ENCODE measurements around the gene HYAL3. TPM values are rescaled to one million over a fixed set of nuclear protein-coding genes. Genes with fewer than 3 reads are reported as not detected.
A peak's percentile ranks its signal among the peaks of the same experiment; 100 is the strongest.

The HYAL3 gene
- total and polyA plus RNA-seq, 2 experiments from 2014 or later = 2.4 to 7.1 TPM

DNA sequence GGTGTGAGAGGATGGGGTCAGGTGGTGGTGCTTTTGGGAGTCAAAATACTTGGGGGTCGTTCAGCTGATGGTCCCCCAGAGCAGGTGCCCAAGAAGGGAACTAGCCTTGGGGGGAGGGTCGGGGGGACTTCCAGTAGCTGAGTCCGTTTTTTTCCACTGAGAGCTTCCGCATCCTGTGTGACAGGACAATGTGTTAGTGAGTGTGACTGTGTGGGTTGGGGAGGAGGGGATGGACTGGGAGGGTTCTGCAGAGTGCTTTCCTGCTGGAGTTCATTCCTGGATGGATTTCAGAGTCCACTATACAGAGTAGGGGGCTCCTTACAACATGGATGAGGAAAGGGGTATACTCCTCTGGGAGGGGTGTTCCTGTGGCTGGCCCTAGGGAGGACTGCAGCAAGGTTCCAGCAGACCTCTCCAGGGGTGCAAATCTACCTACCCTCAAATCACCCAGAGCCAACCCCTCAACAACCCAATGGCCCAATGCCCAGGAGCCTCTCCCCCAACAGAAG is 23.9 kb upstream of the HYAL3 start (continued):
- TF ChIP-seq, protein P1, sequence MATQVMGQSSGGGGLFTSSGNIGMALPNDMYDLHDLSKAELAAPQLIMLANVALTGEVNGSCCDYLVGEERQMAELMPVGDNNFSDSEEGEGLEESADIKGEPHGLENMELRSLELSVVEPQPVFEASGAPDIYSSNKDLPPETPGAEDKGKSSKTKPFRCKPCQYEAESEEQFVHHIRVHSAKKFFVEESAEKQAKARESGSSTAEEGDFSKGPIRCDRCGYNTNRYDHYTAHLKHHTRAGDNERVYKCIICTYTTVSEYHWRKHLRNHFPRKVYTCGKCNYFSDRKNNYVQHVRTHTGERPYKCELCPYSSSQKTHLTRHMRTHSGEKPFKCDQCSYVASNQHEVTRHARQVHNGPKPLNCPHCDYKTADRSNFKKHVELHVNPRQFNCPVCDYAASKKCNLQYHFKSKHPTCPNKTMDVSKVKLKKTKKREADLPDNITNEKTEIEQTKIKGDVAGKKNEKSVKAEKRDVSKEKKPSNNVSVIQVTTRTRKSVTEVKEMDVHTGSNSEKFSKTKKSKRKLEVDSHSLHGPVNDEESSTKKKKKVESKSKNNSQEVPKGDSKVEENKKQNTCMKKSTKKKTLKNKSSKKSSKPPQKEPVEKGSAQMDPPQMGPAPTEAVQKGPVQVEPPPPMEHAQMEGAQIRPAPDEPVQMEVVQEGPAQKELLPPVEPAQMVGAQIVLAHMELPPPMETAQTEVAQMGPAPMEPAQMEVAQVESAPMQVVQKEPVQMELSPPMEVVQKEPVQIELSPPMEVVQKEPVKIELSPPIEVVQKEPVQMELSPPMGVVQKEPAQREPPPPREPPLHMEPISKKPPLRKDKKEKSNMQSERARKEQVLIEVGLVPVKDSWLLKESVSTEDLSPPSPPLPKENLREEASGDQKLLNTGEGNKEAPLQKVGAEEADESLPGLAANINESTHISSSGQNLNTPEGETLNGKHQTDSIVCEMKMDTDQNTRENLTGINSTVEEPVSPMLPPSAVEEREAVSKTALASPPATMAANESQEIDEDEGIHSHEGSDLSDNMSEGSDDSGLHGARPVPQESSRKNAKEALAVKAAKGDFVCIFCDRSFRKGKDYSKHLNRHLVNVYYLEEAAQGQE (IDR thresholded peaks at IDR 0.05; ENCODE audit: unreplicated experiment) = no peak
- TF ChIP-seq, protein P2, sequence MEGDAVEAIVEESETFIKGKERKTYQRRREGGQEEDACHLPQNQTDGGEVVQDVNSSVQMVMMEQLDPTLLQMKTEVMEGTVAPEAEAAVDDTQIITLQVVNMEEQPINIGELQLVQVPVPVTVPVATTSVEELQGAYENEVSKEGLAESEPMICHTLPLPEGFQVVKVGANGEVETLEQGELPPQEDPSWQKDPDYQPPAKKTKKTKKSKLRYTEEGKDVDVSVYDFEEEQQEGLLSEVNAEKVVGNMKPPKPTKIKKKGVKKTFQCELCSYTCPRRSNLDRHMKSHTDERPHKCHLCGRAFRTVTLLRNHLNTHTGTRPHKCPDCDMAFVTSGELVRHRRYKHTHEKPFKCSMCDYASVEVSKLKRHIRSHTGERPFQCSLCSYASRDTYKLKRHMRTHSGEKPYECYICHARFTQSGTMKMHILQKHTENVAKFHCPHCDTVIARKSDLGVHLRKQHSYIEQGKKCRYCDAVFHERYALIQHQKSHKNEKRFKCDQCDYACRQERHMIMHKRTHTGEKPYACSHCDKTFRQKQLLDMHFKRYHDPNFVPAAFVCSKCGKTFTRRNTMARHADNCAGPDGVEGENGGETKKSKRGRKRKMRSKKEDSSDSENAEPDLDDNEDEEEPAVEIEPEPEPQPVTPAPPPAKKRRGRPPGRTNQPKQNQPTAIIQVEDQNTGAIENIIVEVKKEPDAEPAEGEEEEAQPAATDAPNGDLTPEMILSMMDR (conservative IDR thresholded peaks at IDR 0.05; ENCODE audit: low read depth in 2 of 2) = no peak
- TF ChIP-seq EZH2phosphoT487 (IDR thresholded peaks at IDR 0.05; ENCODE audit: unreplicated experiment) = no peak

DNA sequence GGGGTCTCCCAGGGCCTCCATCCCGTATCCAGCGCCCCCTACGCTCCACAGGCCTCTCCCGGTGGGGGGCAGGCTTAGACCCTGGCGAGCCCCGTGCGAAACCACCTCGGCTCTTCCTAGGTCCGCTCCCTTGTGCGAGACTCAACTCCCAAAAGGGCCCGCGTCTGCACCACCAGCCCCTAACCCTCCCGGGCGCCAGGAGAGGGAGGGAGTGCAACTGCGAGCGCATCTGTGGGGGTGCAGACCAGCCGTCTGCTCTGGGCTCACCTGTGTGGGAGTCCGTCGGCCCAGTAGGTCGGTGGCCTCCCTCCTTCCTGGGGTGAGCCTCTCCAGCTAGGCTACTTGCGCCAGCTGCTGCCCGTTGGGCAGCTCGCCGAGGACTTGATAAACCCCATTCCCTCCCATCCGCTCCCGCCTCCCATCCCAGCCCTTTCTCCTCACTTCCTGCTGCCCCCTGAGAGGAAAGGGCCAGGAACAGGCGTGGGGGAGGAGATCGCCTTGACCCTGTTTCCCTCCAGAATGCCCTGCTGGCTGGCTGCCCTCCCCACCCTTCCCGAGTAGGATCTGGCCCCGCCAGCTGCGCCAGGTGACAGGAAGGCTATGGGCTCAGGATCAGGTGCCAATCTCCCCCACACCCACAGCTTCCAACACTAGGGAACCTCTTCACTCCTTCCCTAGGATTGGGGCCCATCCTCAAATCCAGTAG is 23.3 kb upstream of the HYAL3 start, which contains the start of gene HYAL2:
HYAL2 (minus strand) TSS at position 360 of the 706 bp plus-strand sequence. CDS start 2,256 bp downstream, outside the sequence.
- Mint-ChIP-seq H3K27ac (peak within 1 kb of the TSS; percentile 99), H3K27me3 (ENCODE audit: insufficient read depth, low read depth, poor library complexity) (peaks cover 11% of the 10 kb centered on the region), H3K9me3 (no peaks in the 10 kb centered on the region), H3K4me1 (peaks cover 47% of the 10 kb centered on the region), H3K4me3 (peak within 1 kb of the TSS; percentile 86), H3K36me3 (ENCODE audit: low read depth) (peaks cover 42% of the 10 kb centered on the region)
- TF ChIP-seq NANOG (IDR thresholded peaks at IDR 0.05; ENCODE audit: borderline replicate concordance) (no peak), POLR2AphosphoS5 (IDR thresholded peaks at IDR 0.05; ENCODE audit: low read depth) (peak; percentile 50)
- TF ChIP-seq, protein P2 (conservative IDR thresholded peaks at IDR 0.05; ENCODE audit: low read depth in 2 of 2) = 0 out of 4 replicates have a peak, but pooled peaks of 1 of the 2 experiments have one; percentile 3
- H3K27me3 ChIP-seq (ENCODE audit: insufficient read depth) = no peaks in the 10 kb centered on the region
- H3F3A ChIP-seq (replicated peaks; ENCODE audit: low read depth) = peaks cover 23% of the 10 kb centered on the region; the same call in 1 of the 2 replicates
- peaks cover 11% of the 10 kb centered on the region; the same call in 1 of the 2 replicates for H4K20me1 ChIP-seq (replicated peaks; ENCODE audit: insufficient read depth)
- peaks cover 35% of the 10 kb centered on the region for H3K79me2 ChIP-seq (replicated peaks; ENCODE audit: insufficient read depth)
- H2AFZ ChIP-seq = peak within 1 kb of the TSS; percentile 93
- DNase-seq (ENCODE audit: low spot score) = peak; percentile 77
- H3K4me3 ChIP-seq = peak within 1 kb of the TSS; percentile 97
- H3K9me2 ChIP-seq (ENCODE audit: insufficient read depth) = no peaks in the 10 kb centered on the region
- peak within 1 kb of the TSS; percentile 99 for H3K4me2 ChIP-seq
- peak; percentile 35 for ATAC-seq
- peak within 1 kb of the TSS; percentile 100 for H3K27ac ChIP-seq (ENCODE audit: low read depth)
- peaks cover 21% of the 10 kb centered on the region for H3K4me1 ChIP-seq (ENCODE audit: insufficient read depth)
- peaks cover 8% of the 10 kb centered on the region for H3K36me3 ChIP-seq (ENCODE audit: insufficient read depth)

Data from GM23338 (cell line).